AG09309 (cell line): Measurements from ENCODE around the gene CALCOCO1.

ENCODE experiments used
- DNase-seq: peaks from one replicate; pipeline ENCODE4 v3.0.0-alpha.2; 2010; ENCODE audit warnings: low read depth
- H3K4me3 ChIP-seq: 2 replicates; pipeline ENCODE4 v1.5.1; 2011; ENCODE audit warnings: mild to moderate bottlenecking, low read depth, low read length, moderate library complexity; ENCODE audit not compliant: control insufficient read depth
- CTCF ChIP-seq: IDR thresholded peaks from 2 replicates; pipeline ENCODE4 v1.5.1; 2011; ENCODE audit warnings: mild to moderate bottlenecking, low read depth, low read length, inconsistent platforms; ENCODE audit not compliant: insufficient read depth, control insufficient read depth; ENCODE audit errors: missing control alignments

Gene CALCOCO1

GRCh38 chr12:53752621-53753020 lies 25.4 kb upstream of the CALCOCO1 start:
- no peak overlapping the region for H3K4me3 ChIP-seq
- no peak for TF ChIP-seq CTCF
- no peak for DNase-seq

GRCh38 chr12:53752192-53752601 lies 24.9 kb upstream of the CALCOCO1 start:
- no peak for DNase-seq
- TF ChIP-seq CTCF = no peak
- H3K4me3 ChIP-seq = no peak overlapping the region

GRCh38 chr12:53751336-53752191 lies 24.3 kb upstream of the CALCOCO1 start, which contains the start of gene CISTR:
TSS of gene CISTR (minus strand) at chr12:53751979.
- TF ChIP-seq CTCF = no peak
- peak within 1 kb of the TSS; percentile 44 for H3K4me3 ChIP-seq
- DNase-seq = no peak

GRCh38 chr12:53750812-53751335 lies 23.6 kb upstream of the CALCOCO1 start:
- DNase-seq = no peak
- H3K4me3 ChIP-seq = peak overlapping the region; percentile 44
- no peak for TF ChIP-seq CTCF

- H3K4me3 ChIP-seq = no peak overlapping the region
- no peak for DNase-seq
- TF ChIP-seq CTCF = no peak
These were observed 22.9 kb upstream of the CALCOCO1 start for GRCh38 chr12:53749986-53750811.

GRCh38 chr12:53748072-53748840 lies 21.0 kb upstream of the CALCOCO1 start:
- H3K4me3 ChIP-seq = no peak overlapping the region

More at GRCh38 chr12:53748072-53748840, 21.0 kb upstream of the CALCOCO1 start:
- TF ChIP-seq CTCF = no peak
- no peak for DNase-seq
